Transverse colon (tissue), 4 donors: ENCODE measurements around the gene CD6. TPM values are rescaled to one million over a fixed set of nuclear protein-coding genes. Genes with fewer than 3 reads are reported as not detected.

Experiments
- DNase-seq: peaks from one replicate; pipeline ENCODE4 v3.0.0-alpha.2; 2019
- H3K27ac ChIP-seq, 4 donors: fragments of 200-600 bp; sonication (generic); 2 replicates each; pipeline ENCODE4 v1.5.1; 2016 to 2018; ENCODE audit warnings: inconsistent platforms in 4 of 4
- H3K27me3 ChIP-seq: fragments of 200-600 bp; sonication (generic); 2 replicates; pipeline ENCODE4 v1.5.1; 2017; ENCODE audit warnings: inconsistent platforms
- H3K36me3 ChIP-seq, 4 donors: fragments of 200-600 bp; sonication (generic); 2 replicates each; pipeline ENCODE4 v1.5.1; 2017 to 2019; ENCODE audit warnings: inconsistent platforms in 4 of 4
- H3K4me1 ChIP-seq, 4 donors: fragments of 200-600 bp; sonication (generic); 2 replicates each; pipeline ENCODE4 v1.5.1; 2017 to 2020; ENCODE audit warnings: inconsistent platforms in 4 of 4
- H3K4me3 ChIP-seq, 4 donors: fragments of 200-600 bp; sonication (generic); 1 replicate in 1 of 4; 2 replicates in 3 of 4; pipeline versions ENCODE4 v1.5.1 to v1.6.1; 2017 to 2019; ENCODE audit warnings: inconsistent platforms in 4 of 4
- H3K9me3 ChIP-seq, 2 donors: fragments of 200-600 bp; sonication (generic); 2 replicates each; pipeline ENCODE4 v1.5.1; 2017 to 2019; ENCODE audit warnings: inconsistent platforms in 2 of 2
- EP300 ChIP-seq: sonication (generic); formaldehyde crosslinking; IDR thresholded peaks from one replicate; pipeline ENCODE4 v1.6.1; 2017; ENCODE audit warnings: antibody characterized with exemption, low read depth
- POLR2A ChIP-seq: fragments of 450-650 bp; IDR thresholded peaks from one replicate; pipeline ENCODE4 v1.6.1; 2016; ENCODE audit warnings: antibody characterized with exemption, mild to moderate bottlenecking, moderate library complexity
- POLR2AphosphoS5 ChIP-seq, 3 donors: sonication (generic); formaldehyde crosslinking; IDR thresholded peaks; one replicate each; pipeline ENCODE4 v1.6.1; 2016; ENCODE audit warnings: antibody characterized with exemption in 3 of 3
- WGBS, 2 donors: methylation state at CpG; one replicate each; pipeline ENCODE4 v1.1.5; 2018; ENCODE audit warnings: low coverage in 1 of 2; 5-methylcytosine and 5-hydroxymethylcytosine counted together
- in situ Hi-C, 4 donors: fragments of 200-750 bp; cut with MboI; loops; one replicate each; pipeline versions ENCODE4 v1.15.0 to v1.15.1; 2017; ENCODE audit warnings: low sequenced_read_pairs in 3 of 4, low pct_ligation_motif_present in 1 of 4, low pct_unique_long_range_greater_than_20kb in 1 of 4
- intact Hi-C: fragments of 100-400 bp; cut with DNase I; formaldehyde crosslinking; loops from one replicate; pipeline ENCODE4 v1.15.1; 2023; ENCODE audit warnings: low total_unique reads
- total RNA-seq, 4 donors: library from RNA; depleted of rRNA; stranded (reverse); fragments of >200 nt; gene quantifications; one replicate each; pipeline ENCODE4 v1.1.0, GENCODE V29; 2016
- TF ChIP-seq, protein P1 (sequence below), 5 experiments: fragments of 200-600 bp in 3 of 5; fragments of 450-650 bp in 2 of 5; sonication (generic) in 3 of 5; IDR thresholded peaks; 1 replicate in 2 of 5; 2 replicates in 3 of 5; pipeline ENCODE4 v1.5.1; 2016 to 2017; ENCODE audit warnings: antibody characterized with exemption in 5 of 5, inconsistent platforms in 3 of 5, mild to moderate bottlenecking in 2 of 5, moderate library complexity in 1 of 5

The CD6 gene
- total RNA-seq, 4 donors from 2014 or later: 1.9 to 4.3 (median 3.0) TPM; not detected in 1

- intact Hi-C loops (no loop called here), in situ Hi-C loops (no loop called here)
- Histone ChIP-seq H3K4me3 (no peak overlapping the region), H3K4me1 (peaks cover 0 to 35% (median 9%) of the 10 kb centered on the region in 4 donors), H3K27ac (peak overlapping the region in 2 of 4 donors; percentile 85), H3K36me3 (no peaks in the 10 kb centered on the region), H3K9me3 (no peaks in the 10 kb centered on the region), H3K27me3 (no peaks in the 10 kb centered on the region)
- DNase-seq: no peak
- TF ChIP-seq, protein P1, sequence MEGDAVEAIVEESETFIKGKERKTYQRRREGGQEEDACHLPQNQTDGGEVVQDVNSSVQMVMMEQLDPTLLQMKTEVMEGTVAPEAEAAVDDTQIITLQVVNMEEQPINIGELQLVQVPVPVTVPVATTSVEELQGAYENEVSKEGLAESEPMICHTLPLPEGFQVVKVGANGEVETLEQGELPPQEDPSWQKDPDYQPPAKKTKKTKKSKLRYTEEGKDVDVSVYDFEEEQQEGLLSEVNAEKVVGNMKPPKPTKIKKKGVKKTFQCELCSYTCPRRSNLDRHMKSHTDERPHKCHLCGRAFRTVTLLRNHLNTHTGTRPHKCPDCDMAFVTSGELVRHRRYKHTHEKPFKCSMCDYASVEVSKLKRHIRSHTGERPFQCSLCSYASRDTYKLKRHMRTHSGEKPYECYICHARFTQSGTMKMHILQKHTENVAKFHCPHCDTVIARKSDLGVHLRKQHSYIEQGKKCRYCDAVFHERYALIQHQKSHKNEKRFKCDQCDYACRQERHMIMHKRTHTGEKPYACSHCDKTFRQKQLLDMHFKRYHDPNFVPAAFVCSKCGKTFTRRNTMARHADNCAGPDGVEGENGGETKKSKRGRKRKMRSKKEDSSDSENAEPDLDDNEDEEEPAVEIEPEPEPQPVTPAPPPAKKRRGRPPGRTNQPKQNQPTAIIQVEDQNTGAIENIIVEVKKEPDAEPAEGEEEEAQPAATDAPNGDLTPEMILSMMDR (IDR thresholded peaks at IDR 0.05): no peak
- TF ChIP-seq POLR2A (no peak), EP300 (no peak), POLR2AphosphoS5 (IDR thresholded peaks at IDR 0.05) (no peak)
- 74 to 80% methylated on average over 2 to 4 of the region's 6 CpGs for WGBS, 2 donors
Measured at GRCh38 chr11:60953781-60954180, 17.7 kb upstream of the CD6 start.

- in situ Hi-C loops: no loop called here
Measured at GRCh38 chr11:60954421-60954820, 17.1 kb upstream of the CD6 start.

GRCh38 chr11:60955571-60955970 lies 15.9 kb upstream of the CD6 start:
- intact Hi-C loops: no loop called here
- no peak overlapping the region for H3K27ac ChIP-seq
- WGBS, 2 donors: 51 to 53% methylated on average over 3 to 5 of the region's 5 CpGs
- H3K4me3 ChIP-seq: no peak overlapping the region
- H3K9me3 ChIP-seq: no peaks in the 10 kb centered on the region
- in situ Hi-C loops: no loop called here
- no peaks in the 10 kb centered on the region for H3K27me3 ChIP-seq
- peaks cover 0 to 21% (median 9%) of the 10 kb centered on the region in 4 donors for H3K4me1 ChIP-seq
- no peaks in the 10 kb centered on the region for H3K36me3 ChIP-seq
- no peak for DNase-seq
- TF ChIP-seq EP300: no peak
- TF ChIP-seq, protein P1 (IDR thresholded peaks at IDR 0.05): no peak

More at GRCh38 chr11:60954421-60954820, 17.1 kb upstream of the CD6 start:
- H3K4me3 ChIP-seq: no peak overlapping the region
- no peak for DNase-seq
- TF ChIP-seq POLR2A (no peak), EP300 (no peak), POLR2AphosphoS5 (IDR thresholded peaks at IDR 0.05) (no peak)
- TF ChIP-seq, protein P1 (IDR thresholded peaks at IDR 0.05): no peak
- no peaks in the 10 kb centered on the region for H3K27me3 ChIP-seq
- H3K4me1 ChIP-seq: peaks cover 0 to 32% (median 9%) of the 10 kb centered on the region in 4 donors
- no peaks in the 10 kb centered on the region for H3K36me3 ChIP-seq
- intact Hi-C loops: no loop called here
- H3K9me3 ChIP-seq: no peaks in the 10 kb centered on the region
- H3K27ac ChIP-seq: no peak overlapping the region
- 72 to 80% methylated on average over 1 to 5 of the region's 5 CpGs for WGBS, 2 donors

DNA sequence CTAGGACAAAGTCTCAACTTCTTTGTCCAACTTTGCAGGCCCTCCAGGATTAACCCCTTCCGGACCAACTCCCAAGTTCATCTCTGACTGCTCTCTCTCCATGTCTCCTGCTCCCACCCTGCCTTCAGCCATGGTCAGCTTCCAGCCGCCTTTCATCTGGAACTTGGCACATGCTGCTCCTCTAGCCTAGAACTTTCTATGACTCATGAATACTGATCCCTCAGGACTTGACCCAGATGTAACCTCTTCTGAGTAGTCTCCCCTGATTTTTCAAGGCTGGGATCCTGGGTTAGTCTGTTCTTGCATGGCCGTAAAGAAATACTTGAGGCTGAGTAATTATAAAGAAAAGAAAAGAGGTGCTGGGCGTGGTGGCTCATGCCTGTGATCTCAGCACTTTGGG lies 14.3 kb upstream of the CD6 start:
- no peak overlapping the region for H3K4me3 ChIP-seq
- H3K27me3 ChIP-seq: no peaks in the 10 kb centered on the region
- no peak overlapping the region for H3K27ac ChIP-seq
- no peaks in the 10 kb centered on the region for H3K36me3 ChIP-seq
- H3K4me1 ChIP-seq: peaks cover 0 to 8% (median 2%) of the 10 kb centered on the region in 4 donors
- WGBS, 2 donors: 81 to 90% methylated on average over 3 to 4 of the region's 4 CpGs
- in situ Hi-C loops: no loop called here
- intact Hi-C loops: no loop called here
- TF ChIP-seq EP300 (no peak), POLR2A (no peak), POLR2AphosphoS5 (IDR thresholded peaks at IDR 0.05) (no peak)
- TF ChIP-seq, protein P1 (IDR thresholded peaks at IDR 0.05): no peak
- DNase-seq: no peak
- H3K9me3 ChIP-seq: no peaks in the 10 kb centered on the region
